Frontal cortex (tissue), 4 donors: ENCODE results near the gene GYS1. TPM values are rescaled to one million over a fixed set of nuclear protein-coding genes. Genes with fewer than 3 reads are reported as not detected.

ENCODE experiments used
- DNase-seq, 2 donors: peaks; one replicate each; pipeline ENCODE4 v3.0.0; 2012; ENCODE audit warnings: low spot score in 2 of 2
- FAIRE-seq: peaks from 2 replicates; lab custom pipeline; 2012; peaks lifted over from hg19 to GRCh38; lab: Jason Lieb, UNC
- total RNA-seq: library from RNA; depleted of rRNA; stranded (reverse); fragments of >200 nt; gene quantifications from one replicate; pipeline ENCODE4 v1.2.3, GENCODE V29; 2014
- donor health status: control.
- donor health status: control.
- donor health status: control.

The GYS1 gene
- total RNA-seq, 1 donor from 2014 or later, result 12.6 TPM

DNA sequence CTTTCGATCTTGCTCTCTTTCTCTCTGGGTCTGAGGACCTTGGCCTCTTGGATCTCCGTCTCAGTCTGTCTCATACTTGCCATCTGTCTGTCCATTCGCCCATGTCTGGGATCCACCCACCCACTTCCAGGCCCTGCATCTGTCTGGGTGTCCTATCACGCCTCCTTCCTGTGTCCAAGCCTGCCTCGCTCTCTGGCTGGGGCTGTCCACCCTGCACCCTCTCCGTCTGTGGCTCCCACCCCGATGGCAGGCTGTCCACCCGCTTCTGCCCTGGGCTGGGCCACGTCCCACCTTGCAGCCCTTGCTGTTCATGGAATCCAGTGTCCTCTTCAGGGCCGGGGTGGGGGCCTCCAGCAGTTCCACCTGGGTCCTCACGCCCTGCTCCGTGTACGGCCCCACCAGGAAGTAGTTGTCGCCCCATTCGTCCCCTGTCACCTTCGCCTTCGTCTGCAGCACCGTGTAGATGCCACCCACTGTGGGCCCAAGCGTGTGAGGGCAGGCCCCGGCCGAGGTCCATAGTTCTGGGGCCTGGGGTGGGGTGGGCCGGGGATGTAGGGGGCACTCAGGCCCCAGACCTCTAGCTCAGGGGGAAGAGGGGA lies 2.0 kb downstream of the GYS1 start:
- no peak for FAIRE-seq
- no peak for DNase-seq

DNA sequence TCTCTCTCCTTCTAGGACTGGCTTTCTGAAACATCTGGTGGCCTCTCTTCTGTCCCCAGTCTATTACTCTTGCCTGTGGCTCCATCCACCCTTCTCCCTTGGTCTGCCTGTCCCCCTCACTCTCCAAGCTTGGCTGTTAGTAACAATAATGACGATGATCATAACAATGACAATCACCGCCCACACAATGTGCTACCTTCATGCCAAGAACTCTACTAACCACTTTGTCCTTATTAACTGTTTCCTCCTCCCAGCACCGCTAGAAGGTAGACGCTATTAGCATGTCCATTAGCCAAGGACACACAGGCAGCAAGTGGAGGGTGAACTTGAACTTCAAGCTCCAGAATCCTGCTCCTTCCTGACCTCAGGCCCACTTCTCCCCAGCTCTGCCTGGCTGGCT lies 2.7 kb downstream of the GYS1 start:
- FAIRE-seq (no peak), DNase-seq (no peak)

DNA sequence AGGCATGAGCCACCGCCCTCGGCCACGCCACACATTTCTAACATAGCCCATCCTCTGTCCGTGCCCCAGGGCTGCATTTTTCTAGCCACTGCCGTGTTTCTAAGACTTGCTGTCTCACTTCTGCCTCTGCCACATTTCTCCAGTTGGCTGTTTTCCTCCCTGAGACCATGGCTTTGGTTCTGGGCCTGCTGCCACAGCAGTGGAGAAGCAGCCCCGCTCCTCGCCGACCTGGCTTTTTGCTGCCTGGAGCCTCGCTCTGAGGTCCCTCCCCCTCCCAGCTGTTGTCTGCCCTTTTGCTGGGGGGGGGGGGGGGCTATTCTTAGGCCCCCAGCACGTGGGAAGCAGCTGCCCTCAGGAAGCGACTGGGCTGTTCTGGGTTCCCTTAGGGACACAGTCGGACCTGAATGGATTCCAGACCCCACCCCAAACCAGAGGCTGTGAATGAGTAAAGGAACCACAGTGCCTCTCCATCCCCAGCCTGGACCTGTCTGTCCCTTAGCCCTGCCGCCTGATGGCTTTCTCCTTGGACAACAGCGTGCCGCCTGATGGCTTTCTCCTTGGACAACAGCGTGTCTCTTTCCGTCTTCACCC lies 3.3 kb downstream of the GYS1 start:
- DNase-seq, result no peak

DNA sequence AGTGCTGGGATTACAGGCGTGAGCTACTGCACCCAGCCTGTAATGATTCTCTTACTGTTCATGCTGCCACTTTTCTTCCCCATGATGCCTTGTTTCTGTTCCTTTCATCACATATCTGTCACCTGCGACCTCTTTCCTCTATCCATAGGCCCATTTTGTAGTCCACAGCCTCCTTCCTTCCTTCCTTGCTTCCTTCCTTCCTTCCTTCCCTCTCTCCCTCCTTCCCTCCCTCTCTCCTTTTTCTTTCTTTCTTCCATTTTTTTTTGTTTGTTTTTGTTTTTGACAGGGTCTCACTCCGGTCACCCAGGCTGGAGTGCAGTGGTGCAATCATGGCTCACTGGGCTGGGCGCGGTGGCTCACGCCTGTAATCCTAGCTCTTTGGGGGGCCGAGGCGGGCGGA lies 4.2 kb downstream of the GYS1 start:
- FAIRE-seq (no peak), DNase-seq (no peak)

More for the DNA sequence above, 3.3 kb downstream of the GYS1 start:
- no peak for FAIRE-seq

DNA sequence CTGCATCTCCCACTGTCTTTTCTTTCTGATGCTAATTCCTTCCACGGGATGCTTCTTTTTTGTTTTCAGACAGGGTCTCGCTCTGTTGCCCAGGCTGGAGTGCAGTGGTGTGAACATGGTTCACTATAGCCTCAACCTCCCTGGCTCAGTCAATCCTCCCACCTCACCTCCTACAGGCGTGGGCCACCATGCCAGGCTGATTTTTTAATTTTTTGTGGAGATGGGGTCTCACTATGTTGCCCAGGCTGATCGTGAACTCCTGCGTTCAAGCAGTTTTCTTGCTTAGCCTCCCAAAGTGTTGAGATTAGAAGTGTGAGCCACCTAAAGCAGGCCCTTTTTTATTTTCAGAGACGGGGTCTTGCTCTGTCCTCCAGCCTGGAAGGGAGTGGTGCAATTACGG lies 4.8 kb downstream of the GYS1 start:
- no peak for FAIRE-seq
- DNase-seq, result no peak

DNA sequence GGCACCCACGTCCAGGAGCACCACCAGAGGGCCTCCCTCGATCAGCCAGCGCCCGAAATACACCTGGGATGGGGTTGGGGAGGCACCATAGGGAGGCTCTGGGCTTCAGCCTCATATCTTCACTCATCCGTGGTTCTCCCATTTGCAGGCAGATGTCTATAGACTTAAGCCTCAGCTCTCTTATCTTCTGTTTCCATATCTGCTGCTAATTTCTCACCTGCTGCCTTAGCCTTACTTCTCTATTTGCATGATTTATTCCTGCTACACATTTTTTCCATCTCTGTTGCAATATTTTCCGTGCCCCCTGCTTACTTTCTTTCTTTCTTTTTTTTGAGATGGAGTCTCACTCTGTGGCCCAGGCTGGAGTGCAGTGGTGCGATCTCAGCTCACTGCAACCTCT lies 5.8 kb downstream of the GYS1 start:
- DNase-seq (no peak), FAIRE-seq (no peak)

DNA sequence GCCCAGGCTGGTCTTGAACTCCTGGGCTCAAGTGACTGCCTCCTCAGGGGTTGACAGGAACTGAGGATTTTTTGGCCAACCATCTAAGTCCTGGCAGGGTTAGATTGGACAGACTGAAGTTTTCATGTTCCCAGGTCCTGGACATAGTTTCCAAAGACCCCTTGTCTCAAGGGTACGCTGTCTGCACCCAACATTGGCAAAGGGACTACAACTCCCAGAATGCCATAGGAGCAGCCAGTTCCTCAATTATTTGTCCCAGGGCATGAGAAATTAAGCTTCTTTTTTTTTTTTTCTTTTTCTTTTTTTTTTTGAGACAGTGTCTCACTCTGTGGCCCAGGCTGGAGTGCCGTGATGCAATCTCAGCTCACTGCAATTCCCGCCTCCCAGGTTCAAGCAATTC lies 6.9 kb downstream of the GYS1 start:
- no peak for DNase-seq
- FAIRE-seq, result no peak

DNA sequence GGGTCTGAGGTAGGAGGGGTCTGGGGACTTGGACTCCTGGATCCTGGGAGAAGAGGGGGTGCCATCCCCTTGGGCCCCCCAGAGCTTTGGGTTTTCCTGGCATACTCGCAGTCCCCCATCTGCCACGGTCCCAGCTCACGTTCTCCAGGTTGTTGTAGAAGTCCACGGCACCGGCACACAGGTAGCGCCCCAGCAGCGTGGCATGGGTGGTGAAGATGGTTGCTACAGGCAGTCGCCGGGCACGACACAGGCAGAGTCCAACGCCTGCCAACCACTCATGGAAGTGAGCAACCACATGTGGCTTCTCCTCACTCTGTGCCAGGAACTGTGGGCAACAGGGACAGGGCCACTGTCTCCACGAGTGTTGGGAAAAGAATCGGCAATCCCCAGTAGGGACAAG lies 7.4 kb downstream of the GYS1 start:
- DNase-seq (no peak), FAIRE-seq (no peak)

DNA sequence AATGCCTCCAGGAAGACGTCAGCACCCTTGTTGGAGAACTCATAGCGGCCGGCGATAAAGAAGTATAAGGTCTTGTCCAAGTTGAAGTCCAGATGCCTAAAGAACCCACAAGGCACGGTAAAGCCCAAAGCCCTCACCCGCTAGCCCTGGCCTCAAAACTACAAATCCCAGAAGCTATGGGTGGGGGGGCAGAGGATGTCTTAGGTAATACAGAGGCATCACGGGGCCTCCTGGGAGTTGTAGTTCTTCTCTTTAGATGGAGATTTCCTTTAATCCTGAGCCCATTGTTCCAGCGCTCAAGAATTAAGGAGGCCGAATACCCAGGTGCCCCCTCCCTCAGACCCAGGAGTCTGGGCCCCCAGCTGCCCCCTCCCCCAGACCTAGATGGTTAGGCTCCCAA lies 10.8 kb downstream of the GYS1 start:
- no peak for FAIRE-seq
- DNase-seq, result no peak

DNA sequence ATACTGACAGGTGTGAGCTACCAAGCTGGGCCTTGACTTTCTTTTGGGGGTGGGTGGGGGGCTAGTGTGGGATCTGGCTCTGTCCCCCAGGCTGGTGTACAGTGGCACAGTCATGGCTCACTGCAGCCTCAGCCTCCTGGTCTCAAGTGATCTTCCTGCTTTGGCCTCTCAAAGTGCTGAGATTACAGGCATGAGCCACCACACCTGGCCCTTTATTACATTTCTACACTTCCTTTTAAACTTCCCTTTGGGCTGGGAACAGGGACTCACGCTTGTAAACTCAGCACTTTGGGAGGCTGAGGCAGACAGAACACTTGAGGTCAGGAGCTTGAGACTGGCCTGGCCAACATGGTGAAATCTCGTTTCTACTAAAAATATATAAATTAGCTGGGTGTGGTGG lies 16.0 kb downstream of the GYS1 start:
- no peak for DNase-seq
- FAIRE-seq, result no peak

DNA sequence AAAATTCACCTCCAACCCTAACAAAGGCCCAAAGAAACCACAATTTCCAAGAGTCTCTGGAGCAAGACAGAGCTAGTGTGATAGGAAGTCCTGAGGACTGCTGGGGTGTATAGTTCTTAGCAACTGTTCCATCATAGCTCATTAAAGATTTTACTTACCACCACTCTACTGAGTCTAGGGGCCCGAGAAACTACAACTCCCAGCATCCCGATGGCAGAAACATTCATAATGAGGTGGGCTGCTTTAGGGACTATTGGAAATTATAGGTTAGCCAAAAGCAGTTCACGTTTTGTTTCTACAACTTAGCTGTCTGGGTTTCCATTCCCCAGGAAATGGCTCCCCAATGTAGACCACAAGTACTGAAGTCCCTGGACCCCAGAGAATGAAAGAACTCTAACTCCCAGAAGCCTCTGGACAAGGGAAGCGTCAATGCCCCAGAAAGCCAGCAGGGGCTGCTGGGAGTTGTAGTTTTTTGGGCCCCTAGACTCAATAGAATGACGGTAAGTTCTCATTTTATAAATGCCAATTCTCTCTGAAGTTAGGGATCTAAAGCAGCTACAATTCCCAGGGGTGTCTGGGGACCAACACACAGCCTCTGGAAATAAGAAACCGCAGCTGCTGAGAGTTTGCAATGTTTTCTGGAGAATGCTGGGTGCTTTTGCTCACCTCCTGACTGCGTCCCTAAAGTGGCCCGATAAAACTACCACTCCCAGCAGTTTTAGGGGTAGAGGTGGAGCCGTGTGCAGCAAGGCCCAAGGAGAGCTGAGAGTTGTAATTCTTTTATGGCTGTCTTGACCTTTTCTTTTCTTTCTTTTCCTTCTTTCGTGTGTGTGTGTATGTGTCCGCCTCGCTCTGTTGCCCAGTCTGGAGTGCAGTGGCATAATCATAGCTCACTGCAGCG lies 16.9 kb downstream of the GYS1 start:
- FAIRE-seq, result no peak
- DNase-seq, result no peak

DNA sequence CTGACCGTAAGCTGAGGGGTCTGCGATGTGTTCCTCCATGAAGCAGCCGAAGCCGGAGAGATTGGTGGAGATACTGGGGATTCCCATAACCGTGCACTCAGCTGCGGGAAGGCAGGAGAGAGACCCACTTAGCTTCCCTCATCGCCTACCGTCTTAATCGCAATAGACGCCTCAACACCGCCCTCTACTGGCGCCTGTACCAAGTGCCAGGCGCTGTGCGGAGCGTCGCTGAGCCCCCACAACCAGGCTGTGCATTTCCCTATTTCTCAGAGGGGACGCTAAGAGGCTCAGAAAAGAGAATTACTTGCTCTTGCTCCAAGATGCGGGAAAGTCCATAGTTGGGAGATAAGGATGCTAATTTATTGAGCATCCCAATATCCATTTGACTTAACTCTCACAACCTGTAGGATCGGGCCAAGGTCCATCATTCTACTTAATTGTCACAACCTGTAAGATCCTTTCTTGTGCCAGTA lies 22.1 kb downstream of the GYS1 start:
- FAIRE-seq (no peak), DNase-seq (peak in 1 of 2 donors; percentile 72)

DNA sequence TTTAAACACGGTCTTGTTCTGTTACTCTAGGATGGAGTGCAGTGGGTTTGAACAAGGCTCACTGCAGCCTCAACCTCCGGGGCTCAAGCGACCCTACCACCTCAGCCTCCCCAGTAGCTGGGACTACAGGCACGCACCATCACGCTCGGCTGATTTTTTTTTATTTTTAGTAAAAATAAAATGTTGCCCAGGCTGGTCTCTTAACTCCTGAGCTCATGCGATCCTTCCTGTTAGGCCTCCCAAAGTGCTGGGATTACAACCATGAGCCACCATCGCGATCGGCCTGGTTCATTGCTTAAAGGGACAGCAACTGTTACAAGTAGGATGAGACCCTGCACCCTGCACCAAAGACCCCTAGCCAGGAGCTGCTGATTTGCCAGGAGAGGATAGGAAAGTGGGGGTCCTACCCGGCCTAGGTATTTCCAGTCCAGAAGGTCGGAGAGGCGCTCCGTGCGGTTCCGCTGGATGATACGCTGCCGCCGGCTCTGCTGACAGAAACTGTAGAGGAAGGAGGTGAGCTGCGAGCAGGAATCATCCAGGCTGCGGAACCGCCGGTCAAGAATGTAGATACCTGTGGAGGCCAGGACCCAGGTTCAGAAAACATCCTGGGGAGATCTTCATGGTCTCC lies 22.9 kb downstream of the GYS1 start:
- no peak for FAIRE-seq
- DNase-seq, result no peak

DNA sequence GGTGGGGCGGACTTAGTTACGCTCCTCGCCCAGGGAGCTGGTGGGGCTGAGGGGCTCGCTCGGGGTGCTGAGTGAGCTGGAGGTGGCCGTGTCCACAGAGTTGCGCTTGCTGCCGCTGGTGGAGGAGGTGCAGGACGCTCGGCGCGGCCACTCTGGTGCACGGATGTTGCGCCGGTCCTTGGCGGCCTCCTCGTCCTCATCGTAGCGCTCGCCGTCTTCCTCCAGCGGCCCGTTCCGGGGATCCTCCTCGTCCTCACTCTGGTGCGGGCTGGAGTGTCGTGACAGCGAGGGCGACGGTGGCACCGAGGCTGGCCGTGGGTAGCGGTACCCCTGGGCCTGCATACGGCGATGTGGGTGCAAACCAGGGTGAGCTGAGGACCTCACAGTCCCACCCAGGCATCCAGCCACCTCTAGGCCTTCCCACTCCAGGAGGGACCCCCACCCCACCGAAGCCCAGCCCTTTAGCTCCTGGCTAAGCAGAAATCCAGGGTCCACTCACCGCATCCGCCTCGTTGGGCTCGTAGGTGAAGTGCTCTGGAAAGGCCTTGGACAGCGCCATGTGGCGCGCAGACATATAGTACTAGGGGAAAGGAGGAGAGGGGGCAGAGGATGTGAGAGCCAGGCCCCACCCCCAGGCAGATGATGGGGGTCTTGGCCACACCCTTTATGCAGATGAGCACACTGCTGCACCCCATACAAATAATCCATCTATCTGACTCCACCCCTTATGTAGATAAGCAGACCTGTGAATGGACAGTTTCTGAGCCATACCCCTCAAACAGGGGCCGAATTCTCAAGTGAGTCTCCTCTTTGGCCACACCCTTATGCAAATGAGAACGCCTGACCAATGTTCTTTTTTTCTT lies 23.6 kb downstream of the GYS1 start:
- DNase-seq (no peak), FAIRE-seq (no peak)

DNA sequence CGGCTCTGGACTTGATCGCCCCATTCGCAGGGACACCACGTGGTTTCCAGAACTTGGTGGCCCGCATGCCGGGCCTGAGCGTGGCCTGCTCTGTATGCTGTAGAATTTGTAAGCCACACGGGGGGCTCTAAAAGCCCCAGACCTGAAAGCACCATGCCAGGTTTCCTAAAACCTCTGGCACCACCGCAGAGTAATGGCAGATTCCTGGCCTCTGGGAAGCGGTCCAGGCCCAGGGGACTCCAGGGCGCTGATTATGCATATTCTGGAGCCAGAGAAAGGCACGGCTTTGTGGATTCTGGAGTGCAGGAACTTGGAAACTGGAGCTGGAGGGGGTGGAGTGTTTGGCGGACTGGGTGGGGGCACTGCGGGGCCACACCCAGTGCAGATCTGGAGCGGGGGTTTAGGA lies 24.3 kb downstream of the GYS1 start:
- DNase-seq (no peak), FAIRE-seq (no peak)

DNA sequence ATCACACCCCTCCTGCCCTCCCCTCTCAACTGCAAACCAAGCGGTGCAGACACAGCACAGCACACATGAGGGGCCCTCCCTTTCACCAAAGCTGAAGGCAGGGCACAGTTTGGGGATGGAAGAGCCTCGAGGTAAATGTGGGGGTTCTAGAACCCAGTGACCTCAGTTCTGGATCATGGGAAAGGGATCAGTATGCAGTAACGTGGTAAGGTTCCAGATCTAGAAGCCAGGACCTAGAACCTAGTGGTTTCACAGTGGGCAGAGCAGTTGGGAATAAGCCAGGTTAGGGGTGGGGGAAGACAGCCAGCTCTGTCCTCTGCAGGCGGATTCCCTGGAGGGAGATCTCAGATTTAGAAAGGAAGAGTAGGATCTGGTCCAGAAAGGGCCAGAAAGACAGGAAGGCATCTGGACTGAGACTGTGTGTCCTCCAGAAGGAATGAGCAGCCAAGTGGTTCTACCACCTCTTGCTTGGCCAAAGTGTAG lies 24.9 kb downstream of the GYS1 start:
- DNase-seq (no peak), FAIRE-seq (no peak)

DNA sequence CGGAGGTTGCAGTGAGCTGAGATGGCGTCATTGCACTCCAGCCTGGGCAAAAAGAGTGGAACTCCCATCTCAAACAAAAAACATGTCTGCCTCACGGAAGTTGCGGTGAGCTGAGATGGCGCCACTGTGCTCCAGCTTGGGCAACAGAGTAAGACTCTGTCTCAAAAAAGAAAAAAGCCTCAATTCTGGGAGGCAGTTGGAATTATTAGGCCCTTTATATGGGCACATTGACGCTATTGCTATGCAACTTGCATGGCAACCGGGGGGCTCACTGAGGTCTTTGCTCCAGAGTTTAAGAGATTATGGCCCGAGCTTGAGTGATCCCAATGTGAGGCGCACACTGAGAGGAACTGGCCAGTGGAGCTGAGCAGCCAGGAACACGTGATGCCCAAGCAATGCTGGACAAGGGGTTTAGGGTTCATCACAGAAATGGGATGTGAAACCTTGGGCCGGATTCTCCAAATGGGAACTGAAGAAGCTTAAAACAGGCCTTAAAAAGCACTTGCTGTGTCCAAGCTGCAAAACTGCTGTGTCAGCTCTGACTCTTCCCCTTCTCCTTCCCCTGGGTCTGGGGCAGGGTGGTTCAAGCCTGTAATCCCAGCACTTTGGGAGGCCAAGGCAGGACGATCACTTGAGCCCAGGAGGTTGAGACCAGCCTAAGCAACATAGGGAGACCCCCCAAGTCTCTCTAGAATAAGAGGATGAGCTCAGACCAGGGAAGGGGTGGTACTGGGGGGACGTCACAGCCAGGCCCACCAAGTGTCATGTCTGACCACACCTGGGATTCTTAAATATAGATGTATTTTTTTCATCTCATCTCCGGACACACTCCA lies 25.5 kb downstream of the GYS1 start:
- FAIRE-seq (no peak), DNase-seq (no peak)

DNA sequence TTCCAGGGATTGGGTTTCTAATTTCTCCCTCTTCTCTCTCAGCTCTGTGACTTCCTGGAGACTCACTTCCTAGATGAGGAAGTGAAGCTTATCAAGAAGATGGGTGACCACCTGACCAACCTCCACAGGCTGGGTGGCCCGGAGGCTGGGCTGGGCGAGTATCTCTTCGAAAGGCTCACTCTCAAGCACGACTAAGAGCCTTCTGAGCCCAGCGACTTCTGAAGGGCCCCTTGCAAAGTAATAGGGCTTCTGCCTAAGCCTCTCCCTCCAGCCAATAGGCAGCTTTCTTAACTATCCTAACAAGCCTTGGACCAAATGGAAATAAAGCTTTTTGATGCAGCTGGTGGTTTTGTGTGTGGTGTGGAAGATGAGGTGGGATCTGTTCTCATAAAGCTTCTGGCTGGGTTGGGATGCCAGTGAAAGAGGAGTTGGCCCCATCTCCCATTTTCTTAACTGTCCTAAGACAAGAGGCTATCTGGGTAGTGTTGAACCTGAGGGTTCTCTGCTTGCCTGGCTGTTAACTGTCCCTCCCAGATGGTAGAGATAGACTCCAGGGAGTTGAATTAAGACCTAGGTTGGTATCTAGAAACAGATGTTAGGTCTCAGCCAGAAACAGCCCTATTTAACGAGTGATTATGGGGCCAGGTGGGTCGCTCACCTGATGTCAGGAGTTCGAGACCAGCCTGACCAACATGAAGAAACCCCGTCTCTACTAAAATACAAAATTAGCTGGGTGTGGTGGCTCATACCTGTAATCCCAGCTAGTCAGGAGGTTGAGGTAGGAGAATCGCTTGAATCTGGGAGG lies 26.4 kb downstream of the GYS1 start:
- DNase-seq (no peak), FAIRE-seq (no peak)
